Loucy (cell line): ENCODE results near the gene MMP17.
A peak's percentile ranks its signal among the peaks of the same experiment; 100 is the strongest.

Source experiments
- H2AFZ ChIP-seq: fragments of 200-600 bp; sonication (generic); 2 replicates; pipeline ENCODE4 v1.6.0; 2016; ENCODE audit warnings: antibody characterized with exemption, mild to moderate bottlenecking, low read length, moderate library complexity
- H3F3A ChIP-seq: fragments of 200-600 bp; 2 replicates; pipeline ENCODE4 v1.6.0; 2016; ENCODE audit warnings: antibody characterized with exemption, low read depth, mild to moderate bottlenecking
- H3K27me3 ChIP-seq: fragments of 200-600 bp; sonication (generic); 2 replicates; pipeline ENCODE4 v1.6.1; 2014; ENCODE audit warnings: low read length, mild to moderate bottlenecking; ENCODE audit not compliant: insufficient read depth, poor library complexity, severe bottlenecking
- H3K36me3 ChIP-seq: fragments of 200-600 bp; sonication (generic); 2 replicates; pipeline ENCODE4 v1.6.1; 2016; ENCODE audit warnings: low read length; ENCODE audit not compliant: insufficient read depth
- H3K4me1 ChIP-seq: fragments of 200-600 bp; sonication (generic); 2 replicates; pipeline ENCODE4 v1.5.1; 2014; ENCODE audit warnings: low read length, mild to moderate bottlenecking; ENCODE audit not compliant: insufficient read depth, poor library complexity, severe bottlenecking
- H3K4me2 ChIP-seq: fragments of 200-600 bp; sonication (generic); 2 replicates; pipeline ENCODE4 v1.6.0; 2014; ENCODE audit warnings: antibody characterized with exemption, low read length, low read depth, mild to moderate bottlenecking; ENCODE audit not compliant: poor library complexity, severe bottlenecking
- H3K4me3 ChIP-seq: fragments of 200-600 bp; sonication (generic); 2 replicates; pipeline ENCODE4 v1.5.1; 2014; ENCODE audit warnings: low read length, mild to moderate bottlenecking, mixed read lengths; ENCODE audit not compliant: poor library complexity, severe bottlenecking
- H3K79me2 ChIP-seq: fragments of 200-600 bp; sonication (generic); 2 replicates; pipeline ENCODE4 v1.6.1; 2014; ENCODE audit warnings: low read length; ENCODE audit not compliant: insufficient read depth
- H3K9ac ChIP-seq: fragments of 200-600 bp; sonication (generic); 2 replicates; pipeline ENCODE4 v1.6.0; 2014; ENCODE audit warnings: mild to moderate bottlenecking, low read depth, low read length, moderate library complexity; ENCODE audit not compliant: poor library complexity, severe bottlenecking
- H3K9me2 ChIP-seq: fragments of 200-600 bp; sonication (generic); replicated peaks from 2 replicates; pipeline ENCODE4 v1.6.1; 2016; ENCODE audit warnings: low read depth, low read length, mixed read lengths
- H3K9me3 ChIP-seq: fragments of 200-600 bp; sonication (generic); 2 replicates; pipeline ENCODE4 v1.6.1; 2014; ENCODE audit warnings: mild to moderate bottlenecking, antibody characterized with exemption, low read length, low read depth; ENCODE audit not compliant: insufficient read depth
- H4K20me1 ChIP-seq: fragments of 200-600 bp; sonication (generic); 2 replicates; pipeline ENCODE4 v1.6.0; 2014; ENCODE audit warnings: antibody characterized with exemption, low read length, mild to moderate bottlenecking; ENCODE audit not compliant: insufficient read depth, poor library complexity, severe bottlenecking
- EZH2phosphoT487 ChIP-seq: fragments of 200-600 bp; IDR thresholded peaks from 2 replicates; pipeline ENCODE4 v1.6.1; 2018; ENCODE audit warnings: antibody characterized with exemption, mild to moderate bottlenecking, moderate library complexity, borderline replicate concordance
- TF ChIP-seq, protein P1 (sequence below): fragments of 200-600 bp; sonication (generic); conservative IDR thresholded peaks from 2 replicates; pipeline ENCODE4 v1.5.1; 2014; ENCODE audit warnings: mild to moderate bottlenecking, antibody characterized with exemption, low read length

The MMP17 gene

DNA sequence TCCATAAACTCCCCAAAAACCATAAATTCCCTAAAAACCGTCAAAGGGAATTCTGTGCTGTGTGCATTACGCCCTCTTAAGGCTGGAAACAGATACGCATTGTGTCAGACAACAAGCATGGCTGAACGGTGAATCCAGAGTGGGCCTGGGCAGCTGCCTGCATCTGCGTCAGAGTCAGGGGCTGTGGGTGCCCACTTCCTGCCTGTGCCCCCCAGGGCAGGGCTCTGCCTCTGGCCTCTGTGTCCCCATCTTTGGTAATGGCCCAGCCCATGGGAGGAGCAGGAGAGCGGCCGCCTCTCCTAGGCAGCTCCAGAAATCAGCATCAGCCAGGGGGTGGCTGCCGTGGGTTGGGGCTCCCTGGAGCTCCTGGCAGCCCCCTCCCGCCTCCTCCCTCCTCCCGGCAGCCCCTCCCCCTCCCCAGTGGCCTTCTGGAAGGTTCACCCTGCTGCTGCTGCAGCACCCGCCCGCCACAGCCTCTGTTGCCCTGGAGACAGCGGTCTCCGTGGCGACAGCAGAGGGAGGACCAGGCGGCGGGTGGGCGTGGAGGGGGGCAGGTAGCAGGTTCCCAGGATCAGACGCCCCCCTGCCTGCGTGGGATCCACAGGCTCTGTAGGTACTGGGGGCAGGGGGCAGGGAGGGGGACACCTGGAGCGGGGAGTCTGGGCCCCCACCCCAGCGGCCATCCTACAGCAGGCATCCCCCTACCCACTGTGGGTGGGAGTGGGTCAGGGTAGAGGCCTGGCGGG is 5.9 kb downstream of the MMP17 start:
- H3F3A ChIP-seq, result no peaks in the 10 kb centered on the region
- no peak overlapping the region for H3K9ac ChIP-seq
- H3K79me2 ChIP-seq, result no peaks in the 10 kb centered on the region
- TF ChIP-seq EZH2phosphoT487, result no peak
- TF ChIP-seq, protein P1, sequence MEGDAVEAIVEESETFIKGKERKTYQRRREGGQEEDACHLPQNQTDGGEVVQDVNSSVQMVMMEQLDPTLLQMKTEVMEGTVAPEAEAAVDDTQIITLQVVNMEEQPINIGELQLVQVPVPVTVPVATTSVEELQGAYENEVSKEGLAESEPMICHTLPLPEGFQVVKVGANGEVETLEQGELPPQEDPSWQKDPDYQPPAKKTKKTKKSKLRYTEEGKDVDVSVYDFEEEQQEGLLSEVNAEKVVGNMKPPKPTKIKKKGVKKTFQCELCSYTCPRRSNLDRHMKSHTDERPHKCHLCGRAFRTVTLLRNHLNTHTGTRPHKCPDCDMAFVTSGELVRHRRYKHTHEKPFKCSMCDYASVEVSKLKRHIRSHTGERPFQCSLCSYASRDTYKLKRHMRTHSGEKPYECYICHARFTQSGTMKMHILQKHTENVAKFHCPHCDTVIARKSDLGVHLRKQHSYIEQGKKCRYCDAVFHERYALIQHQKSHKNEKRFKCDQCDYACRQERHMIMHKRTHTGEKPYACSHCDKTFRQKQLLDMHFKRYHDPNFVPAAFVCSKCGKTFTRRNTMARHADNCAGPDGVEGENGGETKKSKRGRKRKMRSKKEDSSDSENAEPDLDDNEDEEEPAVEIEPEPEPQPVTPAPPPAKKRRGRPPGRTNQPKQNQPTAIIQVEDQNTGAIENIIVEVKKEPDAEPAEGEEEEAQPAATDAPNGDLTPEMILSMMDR, result peak; percentile 73
- H3K4me1 ChIP-seq, result peaks cover 7% of the 10 kb centered on the region
- H3K36me3 ChIP-seq, result no peaks in the 10 kb centered on the region
- H3K9me2 ChIP-seq, result no peaks in the 10 kb centered on the region
- H2AFZ ChIP-seq, result no peak overlapping the region
- H3K4me2 ChIP-seq, result no peak overlapping the region
- H4K20me1 ChIP-seq, result no peaks in the 10 kb centered on the region
- H3K4me3 ChIP-seq, result no peak overlapping the region
- H3K27me3 ChIP-seq, result no peaks in the 10 kb centered on the region
- no peaks in the 10 kb centered on the region for H3K9me3 ChIP-seq

DNA sequence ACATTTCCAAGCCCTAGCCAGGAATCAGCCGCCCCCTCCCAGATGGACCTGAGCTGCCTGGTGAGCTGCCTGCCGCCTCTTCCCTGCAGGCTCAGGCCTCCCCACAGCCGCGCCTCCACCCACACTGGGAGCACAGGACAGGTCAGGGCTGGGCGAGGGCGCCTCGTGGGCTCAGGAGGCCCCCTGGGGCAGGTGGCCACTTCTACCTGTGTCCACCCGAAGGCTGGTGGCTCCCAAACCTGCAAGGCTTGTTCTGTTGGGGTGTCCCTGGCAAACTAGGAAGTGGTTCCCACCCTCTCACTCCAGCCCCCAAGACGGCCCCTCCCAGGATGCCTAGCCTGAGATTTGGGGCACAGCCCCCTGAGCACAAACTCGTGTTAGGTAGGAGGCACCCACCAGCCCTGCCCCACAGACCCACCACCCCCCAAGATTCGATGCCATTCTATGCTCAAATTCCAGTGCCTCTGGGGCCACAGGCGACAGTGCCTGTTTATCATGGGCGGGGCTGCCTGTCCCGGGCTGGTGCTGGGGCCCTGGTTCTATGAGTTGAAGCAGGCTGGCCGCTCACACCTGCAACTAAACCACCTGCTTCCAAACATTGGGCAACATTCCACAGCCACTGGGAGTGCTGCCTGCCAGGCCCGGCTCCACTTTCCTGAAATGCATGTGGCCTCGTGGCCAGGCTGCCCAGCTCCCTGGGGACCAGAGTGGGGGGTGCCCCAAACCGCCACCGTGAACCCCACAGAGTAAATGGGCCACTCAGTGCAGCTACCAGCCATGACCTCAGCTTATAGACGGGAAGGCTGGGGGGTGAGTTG is 6.8 kb downstream of the MMP17 start:
- no peaks in the 10 kb centered on the region for H3F3A ChIP-seq

DNA sequence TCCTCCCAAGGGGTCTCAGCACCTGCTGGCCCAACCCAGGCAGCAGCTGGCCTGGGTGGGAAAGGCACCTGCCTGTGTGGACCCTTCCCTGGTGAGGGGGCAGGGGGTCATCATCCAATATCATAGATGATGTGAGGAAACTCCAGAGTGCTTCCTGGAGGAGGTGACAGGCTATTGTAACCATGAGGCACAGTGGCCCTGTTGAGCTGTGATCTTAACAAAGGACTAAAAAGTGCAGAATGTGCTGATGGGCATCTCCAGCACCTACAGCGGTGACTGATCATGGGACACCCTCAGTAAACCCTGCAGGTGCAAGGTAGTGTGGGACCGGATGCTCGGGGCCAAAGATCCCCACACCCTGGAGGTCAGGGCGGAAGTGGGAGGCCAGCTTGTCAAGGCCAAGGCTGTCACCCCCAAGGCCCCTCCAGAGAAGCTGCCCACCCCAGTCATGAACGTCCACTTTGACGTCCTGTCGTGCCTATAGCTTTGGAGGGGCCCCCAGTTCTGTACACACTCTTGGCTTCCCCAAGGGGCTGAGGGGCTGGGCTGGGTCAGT is 7.5 kb downstream of the MMP17 start:
- Histone ChIP-seq H2AFZ (0 out of 2 replicates have a peak overlapping the region, but pooled peaks have one; percentile 12), H3K9me2 (no peaks in the 10 kb centered on the region), H3K4me2 (no peak overlapping the region)

More for the DNA sequence above, 6.8 kb downstream of the MMP17 start:
- no peak overlapping the region for H3K9ac ChIP-seq
- no peaks in the 10 kb centered on the region for H3K9me3 ChIP-seq
- H3K9me2 ChIP-seq, result no peaks in the 10 kb centered on the region
- H3K36me3 ChIP-seq, result no peaks in the 10 kb centered on the region
- no peak overlapping the region for H3K4me2 ChIP-seq
- H3K27me3 ChIP-seq, result no peaks in the 10 kb centered on the region
- H4K20me1 ChIP-seq, result no peaks in the 10 kb centered on the region
- no peak overlapping the region for H3K4me3 ChIP-seq
- H2AFZ ChIP-seq, result no peak overlapping the region
- peaks cover 7% of the 10 kb centered on the region for H3K4me1 ChIP-seq
- TF ChIP-seq, protein P1, result no peak
- TF ChIP-seq EZH2phosphoT487, result no peak
- no peaks in the 10 kb centered on the region for H3K79me2 ChIP-seq

More for the DNA sequence above, 7.5 kb downstream of the MMP17 start:
- Histone ChIP-seq H4K20me1 (no peaks in the 10 kb centered on the region), H3K4me1 (peaks cover 7% of the 10 kb centered on the region), H3K79me2 (no peaks in the 10 kb centered on the region), H3K9ac (no peak overlapping the region), H3F3A (no peaks in the 10 kb centered on the region), H3K27me3 (no peaks in the 10 kb centered on the region), H3K4me3 (no peak overlapping the region), H3K36me3 (no peaks in the 10 kb centered on the region), H3K9me3 (no peaks in the 10 kb centered on the region)
- TF ChIP-seq EZH2phosphoT487, result no peak
- TF ChIP-seq, protein P1, result no peak
